VCaP (cell line): ENCODE data around the gene TBL3.

ENCODE experiments used
- H3K27ac ChIP-seq: fragments of 450-650 bp; 2 replicates; pipeline ENCODE4 v1.5.1; 2017
- TF ChIP-seq, protein P1 (sequence below): fragments of 450-650 bp; conservative IDR thresholded peaks from 2 replicates; pipeline ENCODE4 v1.5.1; 2017; ENCODE audit warnings: mild to moderate bottlenecking, moderate library complexity

Gene TBL3

DNA sequence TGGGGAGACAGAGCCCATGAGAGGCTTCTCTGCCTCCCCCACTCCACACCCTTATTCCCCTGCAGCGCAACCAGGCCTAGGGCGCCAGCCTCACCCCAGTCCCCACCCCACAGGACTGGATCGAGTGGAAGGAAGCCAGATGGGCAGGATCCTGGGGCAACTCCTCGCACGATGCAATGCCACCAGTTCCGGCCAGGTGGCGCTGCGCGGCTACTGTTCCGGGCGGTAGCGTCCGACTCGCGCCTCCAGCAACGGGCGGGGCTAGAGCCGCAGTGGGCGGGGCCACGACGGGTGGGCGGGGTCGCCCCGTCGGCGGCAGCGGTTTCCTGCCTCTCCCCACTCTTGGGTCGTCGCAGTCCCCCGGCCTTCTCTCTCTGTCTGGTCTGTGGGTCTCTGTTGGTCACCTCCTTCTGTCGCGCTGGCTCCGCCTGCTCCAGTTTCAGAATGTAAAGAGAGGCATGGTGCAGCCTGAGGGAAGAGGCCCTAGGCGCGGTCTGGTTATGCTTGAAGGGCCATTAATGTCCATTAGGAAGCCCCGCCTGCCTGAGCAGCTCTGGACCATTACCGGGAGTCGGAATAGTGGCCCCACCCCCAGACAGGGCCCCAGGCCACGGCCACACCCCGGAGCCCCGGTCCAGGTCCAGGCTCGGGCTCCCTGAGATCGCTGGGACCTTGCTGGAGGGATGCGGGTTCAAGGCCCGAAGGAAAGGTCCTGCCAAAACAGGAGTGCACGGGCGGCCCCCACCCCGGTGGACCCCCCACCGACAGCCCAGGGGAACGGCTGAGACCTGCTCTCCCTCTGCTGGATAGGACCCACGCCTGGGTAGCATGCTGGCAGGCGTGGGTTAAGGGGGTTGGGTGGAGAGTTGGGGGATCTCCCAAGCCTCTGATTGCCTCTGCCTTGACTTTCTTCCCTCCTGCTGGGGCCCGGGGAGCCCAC, 51.5 kb downstream of the TBL3 start:
- peak overlapping the region; percentile 54; the same call in 1 of the 2 replicates for H3K27ac ChIP-seq
- TF ChIP-seq, protein P1, sequence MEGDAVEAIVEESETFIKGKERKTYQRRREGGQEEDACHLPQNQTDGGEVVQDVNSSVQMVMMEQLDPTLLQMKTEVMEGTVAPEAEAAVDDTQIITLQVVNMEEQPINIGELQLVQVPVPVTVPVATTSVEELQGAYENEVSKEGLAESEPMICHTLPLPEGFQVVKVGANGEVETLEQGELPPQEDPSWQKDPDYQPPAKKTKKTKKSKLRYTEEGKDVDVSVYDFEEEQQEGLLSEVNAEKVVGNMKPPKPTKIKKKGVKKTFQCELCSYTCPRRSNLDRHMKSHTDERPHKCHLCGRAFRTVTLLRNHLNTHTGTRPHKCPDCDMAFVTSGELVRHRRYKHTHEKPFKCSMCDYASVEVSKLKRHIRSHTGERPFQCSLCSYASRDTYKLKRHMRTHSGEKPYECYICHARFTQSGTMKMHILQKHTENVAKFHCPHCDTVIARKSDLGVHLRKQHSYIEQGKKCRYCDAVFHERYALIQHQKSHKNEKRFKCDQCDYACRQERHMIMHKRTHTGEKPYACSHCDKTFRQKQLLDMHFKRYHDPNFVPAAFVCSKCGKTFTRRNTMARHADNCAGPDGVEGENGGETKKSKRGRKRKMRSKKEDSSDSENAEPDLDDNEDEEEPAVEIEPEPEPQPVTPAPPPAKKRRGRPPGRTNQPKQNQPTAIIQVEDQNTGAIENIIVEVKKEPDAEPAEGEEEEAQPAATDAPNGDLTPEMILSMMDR, result peak; percentile 84

DNA sequence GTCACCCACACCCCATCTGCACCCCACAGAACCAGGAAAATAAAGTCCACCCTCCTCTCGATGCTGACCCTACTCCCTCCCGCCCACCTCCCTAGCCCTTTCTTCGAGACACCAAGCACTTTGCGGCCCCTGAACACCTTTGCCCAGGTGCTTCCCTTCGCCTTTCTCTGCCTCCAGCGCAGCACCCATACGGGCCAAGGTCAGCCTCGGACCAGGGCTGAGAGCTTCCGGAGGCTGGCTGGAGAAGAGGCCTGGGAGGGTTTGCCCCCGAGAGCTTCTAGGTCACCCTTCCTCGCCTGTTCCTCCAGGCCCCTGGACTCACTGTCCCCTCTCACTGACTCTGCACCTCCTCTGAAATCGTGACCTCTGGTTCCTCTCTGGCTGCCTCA, 52.2 kb downstream of the TBL3 start:
- TF ChIP-seq, protein P1, result no peak
- peak overlapping the region; percentile 54; the same call in 1 of the 2 replicates for H3K27ac ChIP-seq

DNA sequence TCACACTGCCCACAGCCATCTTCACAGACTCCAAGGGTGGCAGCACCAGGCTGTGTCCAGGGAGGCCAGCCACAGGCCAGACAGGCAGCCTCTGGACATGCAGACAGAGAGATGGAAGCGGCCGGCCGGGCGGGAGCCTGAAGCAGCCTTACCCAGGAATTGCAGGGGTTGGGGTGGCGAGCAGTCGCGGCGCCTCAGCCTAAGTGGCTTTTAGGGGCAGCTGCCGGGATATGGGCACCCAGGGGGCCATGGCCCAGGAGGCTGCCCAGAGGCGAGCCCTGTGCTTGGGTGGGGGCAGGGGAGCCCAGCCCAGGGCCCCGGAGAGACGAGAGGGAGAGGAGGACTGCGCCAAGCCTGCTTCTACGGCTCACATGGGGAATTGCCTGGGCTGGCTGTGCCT, 53.4 kb downstream of the TBL3 start:
- TF ChIP-seq, protein P1, result no peak
- H3K27ac ChIP-seq, result no peak overlapping the region

DNA sequence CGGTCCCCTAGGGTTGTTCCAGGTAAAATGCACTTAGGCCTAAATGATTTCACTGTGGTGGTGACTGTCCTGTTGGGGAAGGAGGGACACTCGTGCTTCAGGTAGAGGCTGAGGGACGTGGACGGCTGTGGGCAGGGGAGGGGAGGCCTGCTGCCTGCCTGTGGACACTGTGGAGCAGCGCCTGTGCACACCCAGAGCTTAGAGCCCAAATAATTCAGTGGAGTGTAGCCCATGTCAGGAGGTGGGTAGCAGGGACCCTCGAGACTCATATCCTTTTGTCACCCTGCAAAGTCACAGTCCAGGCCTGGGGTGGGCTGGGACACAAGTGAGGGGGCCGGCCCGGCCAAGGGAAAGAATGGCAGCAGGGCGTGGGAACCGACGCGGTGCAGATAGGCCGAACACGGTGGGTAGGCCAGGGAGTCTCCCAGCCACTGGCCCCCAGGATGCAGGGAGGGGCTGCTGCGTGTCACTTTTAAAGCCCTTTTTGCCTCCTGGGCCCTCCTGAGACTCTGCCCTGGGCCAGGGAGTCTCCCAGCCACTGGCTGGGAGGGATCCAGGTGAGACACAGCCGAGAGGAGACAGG, 54.1 kb downstream of the TBL3 start:
- TF ChIP-seq, protein P1, result no peak
- H3K27ac ChIP-seq, result peak overlapping the region; percentile 79; the same call in 1 of the 2 replicates

DNA sequence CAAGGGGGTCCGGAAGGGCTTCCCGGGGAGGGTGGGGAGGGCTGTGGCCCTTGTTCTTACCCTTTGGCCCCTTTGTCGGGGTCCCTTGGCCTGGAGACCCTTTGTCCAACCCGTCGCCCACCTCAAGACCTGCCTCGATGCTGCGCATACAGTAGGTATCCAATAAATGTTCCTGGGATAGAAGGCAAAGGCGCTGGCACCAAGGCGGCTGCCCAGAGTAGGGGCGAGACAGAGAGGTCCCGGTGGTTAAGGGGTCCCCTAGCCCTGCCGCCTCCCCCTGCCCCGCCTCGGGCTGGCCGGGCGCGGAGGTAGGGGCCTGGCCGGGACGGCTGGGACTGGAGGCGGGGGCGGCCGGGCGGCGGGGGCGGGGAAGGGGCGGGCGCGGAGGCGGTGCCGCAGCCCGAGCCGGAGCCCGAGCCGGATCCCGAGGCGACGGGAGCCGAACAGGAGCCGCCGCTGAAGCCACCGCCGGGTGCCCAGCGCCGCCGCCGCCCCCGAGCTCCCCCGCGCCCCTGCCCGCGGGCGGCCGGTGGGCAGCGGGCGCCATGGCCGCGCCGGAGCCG, 54.7 kb downstream of the TBL3 start, which contains the start of gene NHERF2:
Gene NHERF2, plus strand, starts transcription at position 442 of the 563 bp plus-strand sequence. Its CDS starts 104 bp downstream, at position 546.
- TF ChIP-seq, protein P1, result no peak
- H3K27ac ChIP-seq, result peak within 1 kb of the TSS; percentile 79

DNA sequence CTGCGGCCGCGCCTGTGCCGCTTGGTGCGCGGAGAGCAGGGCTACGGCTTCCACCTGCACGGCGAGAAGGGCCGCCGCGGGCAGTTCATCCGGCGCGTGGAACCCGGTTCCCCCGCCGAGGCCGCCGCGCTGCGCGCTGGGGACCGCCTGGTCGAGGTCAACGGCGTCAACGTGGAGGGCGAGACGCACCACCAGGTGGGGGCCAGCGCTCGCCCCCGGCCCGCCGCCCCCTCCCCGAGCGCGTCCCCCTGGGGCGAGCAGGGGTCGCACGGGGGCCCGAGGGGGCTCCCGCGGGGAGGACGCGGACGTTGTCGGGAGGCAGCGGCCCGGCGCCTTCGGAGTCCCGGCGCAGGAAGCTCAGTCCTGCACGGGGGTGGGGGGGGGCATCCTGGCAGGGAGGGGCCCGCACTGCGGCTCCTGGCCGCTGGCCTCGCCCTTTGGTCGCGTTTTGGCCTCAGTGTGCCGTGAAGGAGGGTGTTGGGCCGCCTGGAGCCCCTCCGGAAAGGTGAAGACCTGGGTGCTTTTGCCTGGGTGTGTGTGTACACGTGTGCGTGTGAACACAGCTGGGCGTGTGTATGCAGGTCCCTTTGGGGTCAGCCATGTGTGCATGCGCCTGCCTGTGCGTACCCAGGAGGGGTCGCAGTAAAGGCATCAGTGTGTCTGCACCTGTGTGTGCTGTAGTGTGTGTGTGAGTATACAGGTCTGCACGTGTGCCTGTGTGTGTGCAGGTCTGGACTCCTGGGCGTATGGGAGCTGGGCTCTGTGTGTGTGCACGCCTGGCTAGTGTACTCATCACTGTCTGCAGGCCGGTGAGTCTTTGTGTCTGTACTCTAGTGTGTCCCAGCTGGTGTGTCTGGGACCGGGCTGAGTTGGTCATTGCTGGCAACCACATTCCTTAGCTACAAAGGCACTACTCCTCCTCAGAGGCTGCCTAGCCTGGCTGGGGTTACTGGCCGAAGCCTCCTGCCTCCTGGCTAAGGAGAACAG, 55.5 kb downstream of the TBL3 start:
- TF ChIP-seq, protein P1, result no peak
- peak overlapping the region; percentile 79 for H3K27ac ChIP-seq
